Measurements from ENCODE around the gene CD19. TPM values are rescaled to one million over a fixed set of nuclear protein-coding genes. Genes with fewer than 3 reads are reported as not detected.

The CD19 gene
- total RNA-seq, 1 donor = not detected

DNA sequence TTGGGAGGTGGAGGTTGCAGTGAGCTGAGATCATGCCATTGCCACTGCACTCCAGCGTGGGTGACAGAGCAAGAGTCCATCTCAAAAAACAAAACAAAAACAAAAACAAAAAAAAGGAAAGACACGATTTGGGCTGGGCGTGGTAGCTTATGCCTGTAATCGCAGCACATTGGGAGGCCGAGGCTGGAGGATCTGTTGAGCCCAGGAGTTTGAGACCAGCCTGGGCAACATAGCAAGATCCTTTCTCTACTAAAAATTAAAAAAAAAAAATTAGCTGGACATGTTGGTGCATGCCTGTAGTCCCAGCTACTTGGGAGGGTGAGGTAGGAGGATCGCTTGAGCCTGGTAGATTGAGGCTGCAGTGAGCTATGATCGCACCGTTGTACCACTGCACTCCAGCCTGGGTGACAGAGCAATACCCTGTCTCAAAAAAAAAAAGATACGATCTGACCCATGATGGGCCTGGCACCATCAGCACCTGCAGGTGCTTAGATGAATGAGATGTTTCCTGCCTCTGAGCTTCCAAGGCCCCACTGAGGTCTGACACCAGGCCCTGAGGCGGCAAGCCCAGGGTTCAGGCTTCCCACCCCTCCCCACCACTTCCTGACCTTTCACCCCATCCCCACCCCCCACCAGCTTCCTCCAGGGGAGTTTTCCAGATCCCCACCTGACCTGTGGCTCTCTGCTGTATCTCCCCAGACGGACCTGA, 31.7 kb upstream of the CD19 start:
- TF ChIP-seq, protein P1, sequence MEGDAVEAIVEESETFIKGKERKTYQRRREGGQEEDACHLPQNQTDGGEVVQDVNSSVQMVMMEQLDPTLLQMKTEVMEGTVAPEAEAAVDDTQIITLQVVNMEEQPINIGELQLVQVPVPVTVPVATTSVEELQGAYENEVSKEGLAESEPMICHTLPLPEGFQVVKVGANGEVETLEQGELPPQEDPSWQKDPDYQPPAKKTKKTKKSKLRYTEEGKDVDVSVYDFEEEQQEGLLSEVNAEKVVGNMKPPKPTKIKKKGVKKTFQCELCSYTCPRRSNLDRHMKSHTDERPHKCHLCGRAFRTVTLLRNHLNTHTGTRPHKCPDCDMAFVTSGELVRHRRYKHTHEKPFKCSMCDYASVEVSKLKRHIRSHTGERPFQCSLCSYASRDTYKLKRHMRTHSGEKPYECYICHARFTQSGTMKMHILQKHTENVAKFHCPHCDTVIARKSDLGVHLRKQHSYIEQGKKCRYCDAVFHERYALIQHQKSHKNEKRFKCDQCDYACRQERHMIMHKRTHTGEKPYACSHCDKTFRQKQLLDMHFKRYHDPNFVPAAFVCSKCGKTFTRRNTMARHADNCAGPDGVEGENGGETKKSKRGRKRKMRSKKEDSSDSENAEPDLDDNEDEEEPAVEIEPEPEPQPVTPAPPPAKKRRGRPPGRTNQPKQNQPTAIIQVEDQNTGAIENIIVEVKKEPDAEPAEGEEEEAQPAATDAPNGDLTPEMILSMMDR (IDR thresholded peaks at IDR 0.05; ENCODE audit: insufficient read depth, low read depth, low read length) = no peak
- no peak for DNase-seq (ENCODE audit: low read depth)
- H3K4me3 ChIP-seq (ENCODE audit: low read depth, low read length) = no peak overlapping the region

DNA sequence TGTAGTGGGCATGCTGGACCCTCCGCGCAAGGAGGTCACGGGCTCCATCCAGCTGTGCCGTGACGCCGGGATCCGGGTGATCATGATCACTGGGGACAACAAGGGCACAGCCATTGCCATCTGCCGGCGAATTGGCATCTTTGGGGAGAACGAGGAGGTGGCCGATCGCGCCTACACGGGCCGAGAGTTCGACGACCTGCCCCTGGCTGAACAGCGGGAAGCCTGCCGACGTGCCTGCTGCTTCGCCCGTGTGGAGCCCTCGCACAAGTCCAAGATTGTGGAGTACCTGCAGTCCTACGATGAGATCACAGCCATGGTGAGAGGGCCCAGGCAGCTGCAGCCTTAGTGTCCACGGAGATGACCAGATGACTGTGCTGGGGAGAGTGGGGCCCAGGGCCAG, 31.2 kb upstream of the CD19 start:
- DNase-seq (ENCODE audit: low read depth) = no peak
- H3K4me3 ChIP-seq (ENCODE audit: low read depth, low read length) = no peak overlapping the region
- TF ChIP-seq, protein P1 (IDR thresholded peaks at IDR 0.05; ENCODE audit: insufficient read depth, low read depth, low read length) = no peak

DNA sequence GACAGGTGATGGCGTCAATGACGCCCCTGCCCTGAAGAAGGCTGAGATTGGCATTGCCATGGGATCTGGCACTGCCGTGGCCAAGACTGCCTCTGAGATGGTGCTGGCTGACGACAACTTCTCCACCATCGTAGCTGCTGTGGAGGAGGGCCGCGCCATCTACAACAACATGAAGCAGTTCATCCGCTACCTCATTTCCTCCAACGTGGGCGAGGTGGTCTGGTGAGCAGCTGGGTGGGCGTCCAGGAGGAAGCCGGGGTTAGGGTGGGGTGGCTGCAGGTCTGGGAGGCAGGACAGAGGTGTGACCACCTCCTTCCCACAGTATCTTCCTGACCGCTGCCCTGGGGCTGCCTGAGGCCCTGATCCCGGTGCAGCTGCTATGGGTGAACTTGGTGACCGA, 29.9 kb upstream of the CD19 start:
- no peak overlapping the region for H3K4me3 ChIP-seq (ENCODE audit: low read depth, low read length)
- DNase-seq (ENCODE audit: low read depth) = no peak
- TF ChIP-seq, protein P1 (IDR thresholded peaks at IDR 0.05; ENCODE audit: insufficient read depth, low read depth, low read length) = no peak

DNA sequence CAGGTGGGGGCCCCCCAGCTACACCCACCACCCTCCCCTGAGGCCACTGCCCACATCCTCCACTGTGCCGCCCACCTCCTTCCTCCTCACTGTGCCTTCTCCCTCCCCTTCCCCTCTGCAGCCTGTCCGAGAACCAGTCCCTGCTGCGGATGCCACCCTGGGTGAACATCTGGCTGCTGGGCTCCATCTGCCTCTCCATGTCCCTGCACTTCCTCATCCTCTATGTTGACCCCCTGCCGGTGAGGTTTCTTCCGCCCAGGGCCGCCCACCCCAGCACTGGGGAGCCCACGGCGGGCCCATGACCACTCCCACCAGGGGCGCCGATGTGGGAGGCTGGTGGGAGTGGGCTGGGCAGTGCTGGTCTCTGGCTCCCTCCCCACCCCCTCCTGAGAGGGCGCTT, 28.9 kb upstream of the CD19 start:
- TF ChIP-seq, protein P1 (IDR thresholded peaks at IDR 0.05; ENCODE audit: insufficient read depth, low read depth, low read length) = no peak
- DNase-seq (ENCODE audit: low read depth) = no peak
- H3K4me3 ChIP-seq (ENCODE audit: low read depth, low read length) = no peak overlapping the region

DNA sequence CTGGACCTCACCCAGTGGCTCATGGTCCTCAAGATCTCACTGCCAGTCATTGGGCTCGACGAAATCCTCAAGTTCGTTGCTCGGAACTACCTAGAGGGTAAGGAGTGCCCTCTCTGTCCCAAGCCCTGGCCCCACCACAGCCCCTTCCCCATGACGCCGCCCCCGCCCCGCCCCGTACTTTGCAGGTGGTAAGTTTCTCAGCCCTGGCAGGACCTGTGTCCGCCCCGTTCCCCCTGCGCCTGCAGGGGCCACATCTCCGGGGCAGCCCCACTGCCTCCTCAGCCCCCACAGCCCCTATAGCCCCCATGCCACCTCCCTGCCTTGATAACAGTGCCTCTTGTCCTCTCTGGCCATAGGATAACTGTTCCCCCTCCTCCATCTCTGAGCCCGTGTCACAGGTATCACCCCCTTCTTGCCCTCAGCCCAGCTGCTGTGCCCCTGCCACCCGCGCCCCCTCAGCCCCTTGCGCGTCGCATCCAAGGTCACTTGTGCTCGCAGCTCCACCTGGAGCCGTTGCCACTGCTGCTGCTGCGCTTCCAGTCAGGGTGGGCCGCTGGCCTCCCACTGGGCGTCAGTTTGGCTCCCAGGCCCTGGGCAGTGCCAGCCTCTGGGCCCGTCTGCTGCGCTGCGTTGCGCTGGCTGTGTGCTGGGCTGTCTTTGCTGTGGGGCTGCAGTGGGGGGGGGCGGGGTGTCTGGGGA, 28.3 kb upstream of the CD19 start:
- no peak overlapping the region for H3K4me3 ChIP-seq (ENCODE audit: low read depth, low read length)
- TF ChIP-seq, protein P1 (IDR thresholded peaks at IDR 0.05; ENCODE audit: insufficient read depth, low read depth, low read length) = no peak
- DNase-seq (ENCODE audit: low read depth) = no peak

DNA sequence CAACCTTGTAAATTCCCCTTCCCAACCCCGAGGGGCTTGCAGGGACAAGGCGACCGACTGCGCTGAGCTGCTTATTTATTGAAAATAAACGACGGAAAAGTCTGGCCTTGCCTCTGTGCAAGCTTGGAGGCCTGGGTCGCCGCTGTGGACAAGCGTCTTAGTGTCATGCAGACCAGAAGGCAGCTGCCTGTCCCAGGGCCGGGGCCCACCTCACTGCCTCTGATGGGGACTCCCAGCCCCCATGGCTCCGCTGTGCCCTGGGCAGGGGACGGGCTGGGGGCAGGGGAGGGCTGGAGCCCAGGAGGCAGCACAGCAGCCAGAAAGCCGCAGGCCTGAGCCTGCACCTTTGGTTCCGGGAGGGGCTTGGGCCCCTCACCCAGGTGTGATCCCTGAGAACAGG, 27.4 kb upstream of the CD19 start:
- H3K4me3 ChIP-seq (ENCODE audit: low read depth, low read length) = no peak overlapping the region
- TF ChIP-seq, protein P1 (IDR thresholded peaks at IDR 0.05; ENCODE audit: insufficient read depth, low read depth, low read length) = no peak
- no peak for DNase-seq (ENCODE audit: low read depth)

Data from fibroblast of villous mesenchyme (primary cell).